Stimulated activated CD4-positive, alpha-beta T cell treated with anti-CD3 and anti-CD28 coated beads, Interleukin-1b, Interleukin-23, amount 100 ng/mL, for 48 hours (primary cell): ENCODE data around the gene TMEM145.

Experiments used
- DNase-seq: peaks from one replicate; pipeline ENCODE4 v3.0.0-alpha.2; 2020

TMEM145 gene

GRCh38 chr19:42366673-42367072 lies 53.6 kb downstream of the TMEM145 start:
- DNase-seq, result no peak

DNA sequence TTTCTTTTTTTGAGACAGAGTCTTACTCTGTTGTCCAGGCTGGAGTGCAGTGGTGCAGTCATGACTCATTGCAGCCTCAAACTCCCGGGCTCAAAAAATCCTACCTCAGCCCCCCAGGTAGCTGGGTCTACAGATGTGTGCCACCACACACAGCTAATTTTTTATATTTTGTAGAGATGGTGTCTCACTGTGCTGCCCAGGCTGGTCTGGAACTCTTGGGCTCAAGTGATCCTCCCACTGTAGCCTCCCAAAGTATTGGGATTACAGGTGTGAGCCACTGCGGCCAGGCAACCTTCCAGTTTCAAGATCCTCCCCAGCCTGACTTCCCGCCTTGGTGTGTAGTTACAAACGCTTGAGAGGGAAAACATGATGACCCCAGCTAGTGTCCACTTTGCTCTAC lies 54.8 kb downstream of the TMEM145 start:
- no peak for DNase-seq

GRCh38 chr19:42368360-42368759 lies 55.3 kb downstream of the TMEM145 start:
- DNase-seq, result no peak

DNA sequence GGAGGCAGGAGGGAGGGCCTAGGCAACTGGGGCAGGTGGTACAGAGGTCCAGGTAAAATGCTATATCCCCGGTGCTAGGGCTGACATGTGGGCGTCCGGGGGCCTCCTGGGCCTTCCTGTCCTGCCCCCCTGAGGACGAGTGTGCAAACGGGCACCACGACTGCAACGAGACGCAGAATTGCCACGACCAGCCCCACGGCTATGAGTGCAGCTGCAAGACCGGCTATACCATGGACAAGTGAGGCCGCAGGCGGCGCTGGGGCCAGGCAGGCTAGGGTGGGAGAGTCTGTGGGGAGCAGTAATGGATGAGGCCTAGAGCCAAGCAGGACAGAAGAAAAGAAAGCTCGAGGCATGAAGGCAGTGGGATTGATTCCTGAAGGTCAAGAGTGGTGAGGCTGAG lies 55.7 kb downstream of the TMEM145 start:
- DNase-seq, result no peak

DNA sequence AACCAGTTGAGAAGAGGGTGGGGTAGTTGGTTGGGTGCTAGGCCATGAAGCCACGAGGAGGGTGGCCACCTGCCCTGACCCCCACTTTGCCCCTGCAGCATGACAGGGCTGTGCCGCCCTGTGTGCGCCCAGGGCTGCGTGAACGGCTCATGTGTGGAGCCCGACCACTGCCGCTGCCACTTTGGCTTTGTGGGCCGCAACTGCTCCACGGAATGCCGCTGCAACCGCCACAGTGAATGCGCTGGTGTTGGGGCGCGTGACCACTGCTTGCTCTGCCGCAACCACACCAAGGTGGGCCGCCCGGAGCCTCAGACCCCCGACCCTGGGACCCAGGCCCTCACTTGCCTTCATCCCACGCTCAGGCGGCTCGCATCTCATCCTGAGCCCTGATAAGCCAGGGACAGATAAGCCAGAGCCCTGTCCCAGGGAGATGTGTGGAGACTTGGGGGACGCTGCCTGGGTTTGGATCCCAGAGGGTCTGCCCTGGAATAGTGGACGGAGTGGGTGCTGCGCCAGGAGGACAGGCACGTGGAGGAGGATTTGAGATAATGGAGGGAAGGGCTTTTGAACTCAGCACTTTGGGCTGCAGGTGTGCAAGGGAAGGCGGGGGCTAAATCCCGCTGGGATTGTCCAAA lies 56.4 kb downstream of the TMEM145 start:
- no peak for DNase-seq

GRCh38 chr19:42370068-42370520 lies 57.0 kb downstream of the TMEM145 start:
- DNase-seq, result no peak

DNA sequence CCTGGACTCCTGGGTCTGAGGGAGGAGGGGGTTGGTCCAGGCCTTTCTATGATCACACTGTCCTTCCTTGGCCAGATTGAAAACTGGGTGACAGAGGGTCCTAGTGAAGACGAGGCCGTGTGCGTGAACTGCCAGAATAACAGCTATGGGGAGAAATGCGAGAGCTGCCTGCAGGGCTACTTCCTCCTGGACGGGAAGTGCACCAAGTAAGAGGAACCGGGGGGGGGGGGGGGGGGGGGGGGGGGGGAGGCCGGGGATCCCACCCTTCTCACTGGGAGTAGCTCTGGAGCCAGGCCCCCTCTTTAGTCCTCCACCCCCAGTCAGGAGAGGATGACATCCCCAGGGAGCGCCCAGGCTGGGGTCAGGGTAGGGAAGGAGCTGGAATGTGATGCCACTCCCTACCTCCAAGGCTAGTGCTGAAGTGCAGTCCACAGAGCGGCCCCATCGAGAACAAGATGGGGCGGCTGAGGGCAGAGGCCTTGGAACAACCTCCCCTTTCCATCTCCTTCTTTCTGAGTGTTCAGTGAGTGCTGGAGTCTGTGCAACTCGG lies 57.6 kb downstream of the TMEM145 start:
- DNase-seq, result no peak
